Endothelial cell of umbilical vein (primary cell): ENCODE data around the gene ST6GAL2.

Source experiments
- MYC ChIP-seq: IDR thresholded peaks from one replicate; pipeline ENCODE4 v1.6.1; 2011; ENCODE audit warnings: mild to moderate bottlenecking, low read depth, low read length
- POLR2AphosphoS5 ChIP-seq: IDR thresholded peaks from 2 replicates; pipeline ENCODE4 v1.6.1; 2012; ENCODE audit warnings: low read depth, mild to moderate bottlenecking, control low read depth, low read length, moderate library complexity; ENCODE audit not compliant: insufficient read depth
- TF ChIP-seq, protein P1 (sequence below), 2 donors: IDR thresholded peaks; 1 replicate in 1 of 2; 2 replicates in 1 of 2; pipeline ENCODE4 v1.5.1; 2011; ENCODE audit warnings: low read length in 2 of 2, mild to moderate bottlenecking in 2 of 2, moderate library complexity in 2 of 2, control low read depth in 1 of 2, inconsistent platforms in 1 of 2, low read depth in 1 of 2; ENCODE audit not compliant: insufficient read depth in 1 of 2; ENCODE audit errors: extremely low read depth in 1 of 2

DNA sequence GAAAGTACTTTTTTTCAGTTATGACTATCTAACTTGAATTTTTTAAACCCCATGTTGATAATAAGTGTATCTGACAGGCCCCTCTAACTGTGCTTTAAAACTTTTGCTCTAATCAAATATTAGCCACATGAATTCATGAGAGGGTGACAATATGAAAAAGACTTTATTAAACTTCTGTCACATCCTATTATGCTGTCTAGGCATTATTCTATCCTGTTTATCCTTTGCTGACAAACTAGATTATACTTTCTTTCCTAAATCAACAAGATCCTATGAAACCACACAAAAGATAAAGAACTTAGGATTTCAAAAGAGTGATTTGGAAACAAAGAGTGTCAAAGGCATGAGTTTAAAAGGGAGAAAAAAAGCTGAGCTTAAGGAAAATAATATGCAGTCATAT is 57.8 kb downstream of the ST6GAL2 start:
- TF ChIP-seq POLR2AphosphoS5: no peak
- TF ChIP-seq, protein P1, sequence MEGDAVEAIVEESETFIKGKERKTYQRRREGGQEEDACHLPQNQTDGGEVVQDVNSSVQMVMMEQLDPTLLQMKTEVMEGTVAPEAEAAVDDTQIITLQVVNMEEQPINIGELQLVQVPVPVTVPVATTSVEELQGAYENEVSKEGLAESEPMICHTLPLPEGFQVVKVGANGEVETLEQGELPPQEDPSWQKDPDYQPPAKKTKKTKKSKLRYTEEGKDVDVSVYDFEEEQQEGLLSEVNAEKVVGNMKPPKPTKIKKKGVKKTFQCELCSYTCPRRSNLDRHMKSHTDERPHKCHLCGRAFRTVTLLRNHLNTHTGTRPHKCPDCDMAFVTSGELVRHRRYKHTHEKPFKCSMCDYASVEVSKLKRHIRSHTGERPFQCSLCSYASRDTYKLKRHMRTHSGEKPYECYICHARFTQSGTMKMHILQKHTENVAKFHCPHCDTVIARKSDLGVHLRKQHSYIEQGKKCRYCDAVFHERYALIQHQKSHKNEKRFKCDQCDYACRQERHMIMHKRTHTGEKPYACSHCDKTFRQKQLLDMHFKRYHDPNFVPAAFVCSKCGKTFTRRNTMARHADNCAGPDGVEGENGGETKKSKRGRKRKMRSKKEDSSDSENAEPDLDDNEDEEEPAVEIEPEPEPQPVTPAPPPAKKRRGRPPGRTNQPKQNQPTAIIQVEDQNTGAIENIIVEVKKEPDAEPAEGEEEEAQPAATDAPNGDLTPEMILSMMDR (IDR thresholded peaks at IDR 0.05; ENCODE audit: extremely low read depth in 1 of 2, insufficient read depth in 1 of 2, low read depth in 1 of 2, low read length in 2 of 2): no peak
- TF ChIP-seq MYC: no peak
